ENCODE data around the gene CTDSPL. TPM values are rescaled to one million over a fixed set of nuclear protein-coding genes. Genes with fewer than 3 reads are reported as not detected.

Gene CTDSPL
- total and polyA plus RNA-seq, 7 donors, result 19.1 to 69.1 (median 46.3) TPM

GRCh38 chr3:38026856-38027255 lies 165.2 kb downstream of the CTDSPL start:
- WGBS, 2 donors, result 70 to 84% methylated on average over 4 of the region's 4 CpGs

DNA sequence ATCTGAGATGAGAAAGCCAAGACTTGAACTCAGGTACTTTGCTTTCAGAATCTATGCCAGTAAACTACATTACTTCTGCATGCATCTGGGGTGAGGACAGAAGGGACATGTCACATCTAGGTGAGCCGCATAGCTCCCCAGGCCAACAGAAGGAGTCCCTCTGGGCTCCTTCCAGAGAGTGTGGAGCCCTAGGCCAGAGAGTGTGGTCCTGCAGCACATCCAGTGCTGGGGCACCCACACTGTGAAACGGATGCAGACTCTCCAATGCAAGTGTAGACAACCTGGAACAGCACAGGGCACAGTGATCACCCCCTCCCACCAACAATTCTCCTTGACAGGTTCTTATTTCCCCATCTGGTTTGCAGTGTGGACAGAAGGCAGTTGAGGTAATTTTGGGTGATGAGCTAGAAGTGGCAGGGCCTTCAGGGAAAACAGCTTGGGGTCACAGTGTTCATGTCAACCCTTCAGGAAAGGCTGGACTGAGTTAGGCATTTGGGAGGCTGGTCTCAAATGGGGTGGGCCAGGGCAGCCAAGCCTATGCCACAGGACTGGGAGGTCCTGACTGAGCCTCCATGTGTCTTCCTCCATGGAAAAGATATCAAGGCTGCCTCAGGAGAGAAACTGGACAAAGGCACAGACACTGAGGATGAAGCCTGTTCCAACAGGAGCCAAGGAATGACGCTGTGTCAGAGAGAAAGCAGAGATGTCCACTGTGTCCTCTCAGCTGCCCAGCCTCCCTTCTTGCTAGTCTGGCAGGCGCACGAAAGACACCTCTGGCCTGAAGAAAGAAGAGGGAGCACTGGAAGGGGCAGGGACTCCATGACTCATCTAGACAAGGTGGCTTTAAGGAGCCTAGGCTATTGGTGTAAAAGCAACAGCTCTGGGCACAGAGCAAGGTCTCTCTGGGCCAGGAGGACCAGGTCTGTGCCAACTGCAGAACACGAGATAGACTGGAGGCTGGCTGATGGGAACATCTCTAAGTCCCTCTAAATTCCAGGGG lies 166.1 kb downstream of the CTDSPL start:
- Histone ChIP-seq H3K9me3 (no peaks in the 10 kb centered on the region), H3K4me3 (no peak overlapping the region), H3K4me1 (peaks cover 0 to 56% (median 45%) of the 10 kb centered on the region in 4 donors), H3K36me3 (no peaks in the 10 kb centered on the region), H3K27me3 (no peaks in the 10 kb centered on the region), H3K27ac (peak overlapping the region; percentile 75 to 87 (median 86))
- DNase-seq, result no peak
- intact Hi-C loops (cut with DNase I), result loop anchor here (2.0 kb wide), 1 partner anchor 109 kb away; the partner anchor contains the start of gene ACAA1
- WGBS, 2 donors, result 94% methylated on average over 6 of the region's 6 CpGs
- TF ChIP-seq, protein P1, sequence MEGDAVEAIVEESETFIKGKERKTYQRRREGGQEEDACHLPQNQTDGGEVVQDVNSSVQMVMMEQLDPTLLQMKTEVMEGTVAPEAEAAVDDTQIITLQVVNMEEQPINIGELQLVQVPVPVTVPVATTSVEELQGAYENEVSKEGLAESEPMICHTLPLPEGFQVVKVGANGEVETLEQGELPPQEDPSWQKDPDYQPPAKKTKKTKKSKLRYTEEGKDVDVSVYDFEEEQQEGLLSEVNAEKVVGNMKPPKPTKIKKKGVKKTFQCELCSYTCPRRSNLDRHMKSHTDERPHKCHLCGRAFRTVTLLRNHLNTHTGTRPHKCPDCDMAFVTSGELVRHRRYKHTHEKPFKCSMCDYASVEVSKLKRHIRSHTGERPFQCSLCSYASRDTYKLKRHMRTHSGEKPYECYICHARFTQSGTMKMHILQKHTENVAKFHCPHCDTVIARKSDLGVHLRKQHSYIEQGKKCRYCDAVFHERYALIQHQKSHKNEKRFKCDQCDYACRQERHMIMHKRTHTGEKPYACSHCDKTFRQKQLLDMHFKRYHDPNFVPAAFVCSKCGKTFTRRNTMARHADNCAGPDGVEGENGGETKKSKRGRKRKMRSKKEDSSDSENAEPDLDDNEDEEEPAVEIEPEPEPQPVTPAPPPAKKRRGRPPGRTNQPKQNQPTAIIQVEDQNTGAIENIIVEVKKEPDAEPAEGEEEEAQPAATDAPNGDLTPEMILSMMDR (IDR thresholded peaks at IDR 0.05), result no peak
- TF ChIP-seq POLR2AphosphoS5 (IDR thresholded peaks at IDR 0.05), result no peak
- no peak for TF ChIP-seq EP300 (IDR thresholded peaks at IDR 0.05)
- TF ChIP-seq POLR2A (IDR thresholded peaks at IDR 0.05), result no peak

More at GRCh38 chr3:38026856-38027255, 165.2 kb downstream of the CTDSPL start:
- TF ChIP-seq, protein P1 (IDR thresholded peaks at IDR 0.05), result no peak
- TF ChIP-seq POLR2A (IDR thresholded peaks at IDR 0.05) (no peak), EP300 (IDR thresholded peaks at IDR 0.05) (no peak), POLR2AphosphoS5 (IDR thresholded peaks at IDR 0.05) (no peak)
- no peak overlapping the region for H3K4me3 ChIP-seq
- peak overlapping the region in 2 of 4 donors; percentile 93 to 94 for H3K27ac ChIP-seq
- DNase-seq, result no peak
- H3K4me1 ChIP-seq, result peaks cover 0 to 56% (median 45%) of the 10 kb centered on the region in 4 donors
- no peaks in the 10 kb centered on the region for H3K9me3 ChIP-seq
- intact Hi-C loops (cut with DNase I), result loop anchor here (2.0 kb wide), 1 partner anchor 110 kb away; the partner anchor contains the start of gene ACAA1
- no peaks in the 10 kb centered on the region for H3K27me3 ChIP-seq
- H3K36me3 ChIP-seq, result no peaks in the 10 kb centered on the region

DNA sequence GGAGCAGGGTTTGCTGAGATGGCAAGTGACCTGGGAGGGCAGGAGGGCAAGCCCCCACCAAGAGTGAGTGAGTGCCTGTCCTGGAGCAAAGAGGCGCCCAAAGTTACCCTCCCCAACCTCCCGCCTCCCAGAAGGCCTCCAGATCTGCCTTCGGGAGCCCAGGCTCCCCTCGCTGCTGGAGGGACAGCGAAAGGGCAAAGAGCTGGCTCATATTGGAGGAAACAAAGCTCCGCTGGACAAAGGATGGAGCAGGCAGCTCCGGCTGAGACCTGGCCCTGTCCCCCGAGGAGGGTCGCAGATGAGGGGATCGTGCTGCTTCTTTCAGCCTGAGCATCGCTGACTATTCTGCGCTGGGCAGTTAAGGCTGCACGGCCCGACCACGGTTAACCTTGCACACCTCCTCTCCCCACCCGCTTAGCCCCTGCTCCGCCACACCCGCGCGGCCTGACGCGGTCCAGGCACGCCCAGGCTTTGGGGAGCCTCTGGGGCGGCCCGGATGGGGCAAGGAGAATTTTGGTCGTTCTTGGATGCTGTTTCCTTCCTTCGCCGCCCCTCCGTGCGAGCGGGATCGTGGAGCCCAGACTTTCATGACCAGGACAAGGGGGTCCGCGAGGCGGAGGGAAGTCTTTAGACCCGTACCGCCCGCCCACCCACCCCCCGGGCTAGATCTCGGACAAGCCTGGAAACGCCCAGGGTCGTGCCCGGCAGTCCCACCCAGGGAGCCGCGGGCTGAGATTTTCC lies 167.1 kb downstream of the CTDSPL start:
- no peaks in the 10 kb centered on the region for H3K9me3 ChIP-seq
- no peak for DNase-seq
- H3K27ac ChIP-seq, result peak overlapping the region; percentile 75 to 87 (median 86)
- WGBS, 2 donors, result 25 to 28% methylated on average over 45 of the region's 45 CpGs
- peaks cover 0 to 50% (median 42%) of the 10 kb centered on the region in 4 donors for H3K4me1 ChIP-seq
- H3K36me3 ChIP-seq, result no peaks in the 10 kb centered on the region
- no peaks in the 10 kb centered on the region for H3K27me3 ChIP-seq
- TF ChIP-seq EP300 (IDR thresholded peaks at IDR 0.05) (no peak), POLR2A (IDR thresholded peaks at IDR 0.05) (no peak), POLR2AphosphoS5 (IDR thresholded peaks at IDR 0.05) (no peak)
- TF ChIP-seq, protein P1 (IDR thresholded peaks at IDR 0.05), result no peak
- intact Hi-C loops (cut with DNase I), result no loop called here
- peak overlapping the region; percentile 43 to 74 (median 57) for H3K4me3 ChIP-seq

- peak within 1 kb of the TSS; percentile 75 to 87 (median 86) for H3K27ac ChIP-seq
- H3K4me1 ChIP-seq, result peaks cover 0 to 47% (median 39%) of the 10 kb centered on the region in 4 donors
- H3K27me3 ChIP-seq, result no peaks in the 10 kb centered on the region
- DNase-seq, result peak; percentile 90
- H3K9me3 ChIP-seq, result no peaks in the 10 kb centered on the region
- no peaks in the 10 kb centered on the region for H3K36me3 ChIP-seq
- TF ChIP-seq EP300 (IDR thresholded peaks at IDR 0.05), result peak in 2 of 4 donors; percentile 14 to 31
- TF ChIP-seq, protein P1 (IDR thresholded peaks at IDR 0.05), result no peak
- TF ChIP-seq POLR2AphosphoS5 (IDR thresholded peaks at IDR 0.05), result peak; percentile 44 to 71 (median 60)
- intact Hi-C loops (cut with DNase I), result no loop called here
- 2% methylated on average over 75 of the region's 75 CpGs for WGBS, 2 donors
- H3K4me3 ChIP-seq, result peak within 1 kb of the TSS; percentile 43 to 74 (median 57)
Measured at GRCh38 chr3:38029400-38030125, 167.9 kb downstream of the CTDSPL start, which contains the start of gene PLCD1. PLCD1 (minus strand) TSS chr3:38029642; CDS start chr3:38029539, 103 bp downstream.

Measured in sigmoid colon (tissue), 7 donors.